ENCODE results near the gene C15orf40.
"Not testable (repeated sequence)": the region's sequence is repeated elsewhere in the genome, so short reads cannot be mapped to it uniquely, and the experiment has no call there.

C15orf40 gene

GRCh38 chr15:83011271-83012075 lies at the start of gene C15orf40:
C15orf40 (minus strand) TSS chr15:83011639; CDS start chr15:83011607, 32 bp downstream.
- DNase-seq (ENCODE audit: low read depth): peak; percentile 76

GRCh38 chr15:83057696-83058376 lies 46.4 kb upstream of the C15orf40 start:
- no peak for DNase-seq (ENCODE audit: low read depth)

- no peak for DNase-seq (ENCODE audit: low read depth)
Observed at GRCh38 chr15:83057002-83057401, 45.6 kb upstream of the C15orf40 start.

- no peak for DNase-seq (ENCODE audit: low read depth)
Observed at GRCh38 chr15:83053151-83053550, 41.7 kb upstream of the C15orf40 start.

GRCh38 chr15:83046558-83047127 lies 35.2 kb upstream of the C15orf40 start:
- no peak for DNase-seq (ENCODE audit: low read depth)

- DNase-seq (ENCODE audit: low read depth): no peak
Observed at GRCh38 chr15:83044156-83044555, 32.7 kb upstream of the C15orf40 start.

- no peak for DNase-seq (ENCODE audit: low read depth)
Observed at GRCh38 chr15:83039206-83039605, 27.8 kb upstream of the C15orf40 start.

GRCh38 chr15:83036253-83036652 lies 24.8 kb upstream of the C15orf40 start:
- DNase-seq (ENCODE audit: low read depth): no peak

GRCh38 chr15:83031234-83031633 lies 19.8 kb upstream of the C15orf40 start:
- not testable (repeated sequence) for DNase-seq (ENCODE audit: low read depth)

GRCh38 chr15:83030021-83030420 lies 18.6 kb upstream of the C15orf40 start:
- DNase-seq (ENCODE audit: low read depth): no peak

- DNase-seq (ENCODE audit: low read depth): no peak
Observed at GRCh38 chr15:83018436-83018835, 7.0 kb upstream of the C15orf40 start.

- DNase-seq (ENCODE audit: low read depth): no peak
Observed at GRCh38 chr15:83016906-83017305, 5.5 kb upstream of the C15orf40 start.

GRCh38 chr15:83015361-83015760 lies 3.9 kb upstream of the C15orf40 start:
- DNase-seq (ENCODE audit: low read depth): no peak

- DNase-seq (ENCODE audit: low read depth): no peak
Observed at GRCh38 chr15:83014205-83014653, 2.8 kb upstream of the C15orf40 start.

GRCh38 chr15:83012636-83013035 lies 1.2 kb upstream of the C15orf40 start:
- no peak for DNase-seq (ENCODE audit: low read depth)

- no peak for DNase-seq (ENCODE audit: low read depth)
Observed at GRCh38 chr15:83012076-83012426, 612 bp upstream of the C15orf40 start.

GRCh38 chr15:83010709-83011270 lies 649 bp downstream of the C15orf40 start:
- DNase-seq (ENCODE audit: low read depth): peak; percentile 35

- not testable (repeated sequence) for DNase-seq (ENCODE audit: low read depth)
Observed at GRCh38 chr15:83000672-83001031, 10.8 kb downstream of the C15orf40 start.

- no peak for DNase-seq (ENCODE audit: low read depth)
Observed at GRCh38 chr15:82999905-83000671, 11.4 kb downstream of the C15orf40 start.

- DNase-seq (ENCODE audit: low read depth): no peak
Observed at GRCh38 chr15:82999426-82999825, 12.0 kb downstream of the C15orf40 start.

GRCh38 chr15:82995938-82996337 lies 15.5 kb downstream of the C15orf40 start:
- no peak for DNase-seq (ENCODE audit: low read depth)

GRCh38 chr15:82995076-82995475 lies 16.4 kb downstream of the C15orf40 start:
- DNase-seq (ENCODE audit: low read depth): no peak

All from T-helper 22 cell (primary cell).